GM12878 (cell line): ENCODE data around the gene CLIP2. TPM values are rescaled to one million over a fixed set of nuclear protein-coding genes. Genes with fewer than 3 reads are reported as not detected.
A peak's percentile ranks its signal among the peaks of the same experiment; 100 is the strongest.

Experiments
- CHD4 ChIP-seq: fragments of 200-600 bp; sonication (generic); IDR thresholded peaks from 2 replicates; pipeline ENCODE4 v1.6.1; 2016; ENCODE audit warnings: mild to moderate bottlenecking
- CREM ChIP-seq: IDR thresholded peaks from 2 replicates; pipeline ENCODE4 v1.6.1; 2014; ENCODE audit warnings: antibody characterized with exemption, low read depth
- CUX1 ChIP-seq: IDR thresholded peaks from 2 replicates; pipeline ENCODE4 v1.6.1; 2012; ENCODE audit warnings: improper control_type of control experiment, low read depth, low read length; ENCODE audit not compliant: insufficient replicate concordance
- E2F4 ChIP-seq: IDR thresholded peaks from 2 replicates; pipeline ENCODE4 v1.6.1; 2012; ENCODE audit warnings: low read depth, low read length, improper control_type of control experiment
- EP300 ChIP-seq, 2 experiments: fragments of 150-350 bp in 1 of 2; IDR thresholded peaks; 2 replicates each; pipeline ENCODE4 v1.6.1; 2011 to 2012; ENCODE audit warnings: low read depth in 2 of 2, low read length in 2 of 2, borderline replicate concordance in 1 of 2, improper control_type of control experiment in 1 of 2, inconsistent platforms in 1 of 2; ENCODE audit not compliant: control insufficient read depth in 1 of 2
- EZH2 ChIP-seq: IDR thresholded peaks from 2 replicates; pipeline ENCODE4 v1.6.1; 2012; ENCODE audit warnings: low read depth, mild to moderate bottlenecking, control low read depth, inconsistent platforms, low read length, borderline replicate concordance; ENCODE audit not compliant: control insufficient read depth
- FOXK2 ChIP-seq: fragments of 450-650 bp; IDR thresholded peaks from 2 replicates; pipeline ENCODE4 v1.6.1; 2017; ENCODE audit warnings: mild to moderate bottlenecking, moderate library complexity
- HDGF ChIP-seq: fragments of 450-650 bp; IDR thresholded peaks from 2 replicates; pipeline ENCODE4 v1.6.1; 2016; ENCODE audit warnings: antibody characterized with exemption
- JUNB ChIP-seq: IDR thresholded peaks from 2 replicates; pipeline ENCODE4 v1.6.1; 2016; ENCODE audit warnings: antibody characterized with exemption, mild to moderate bottlenecking
- KAT2A ChIP-seq: conservative IDR thresholded peaks from 2 replicates; pipeline ENCODE4 v1.6.1; 2011; ENCODE audit warnings: low read depth, low read length; ENCODE audit not compliant: control insufficient read depth
- NFIC ChIP-seq: IDR thresholded peaks from 2 replicates; pipeline ENCODE4 v1.6.1; 2012; ENCODE audit warnings: low read depth, mild to moderate bottlenecking, inconsistent platforms, low read length, moderate library complexity
- NFXL1 ChIP-seq: fragments of 450-650 bp; IDR thresholded peaks from 2 replicates; pipeline ENCODE4 v1.6.1; 2017; ENCODE audit warnings: antibody characterized with exemption, mild to moderate bottlenecking, borderline replicate concordance
- NR2F1 ChIP-seq: fragments of 450-650 bp; conservative IDR thresholded peaks from 2 replicates; pipeline ENCODE4 v1.6.1; 2017; ENCODE audit warnings: mild to moderate bottlenecking
- PKNOX1 ChIP-seq: fragments of 450-650 bp; IDR thresholded peaks from 2 replicates; pipeline ENCODE4 v1.6.1; 2016; ENCODE audit warnings: mild to moderate bottlenecking
- SUZ12 ChIP-seq: fragments of 200-600 bp; sonication (generic); IDR thresholded peaks from one replicate; pipeline ENCODE4 v1.6.1; 2018; ENCODE audit warnings: antibody characterized with exemption, mild to moderate bottlenecking; ENCODE audit not compliant: unreplicated experiment
- YBX1 ChIP-seq: fragments of 450-650 bp; IDR thresholded peaks from 2 replicates; pipeline ENCODE4 v1.6.1; 2016; ENCODE audit warnings: antibody characterized with exemption
- ZBTB40 ChIP-seq: fragments of 450-650 bp; IDR thresholded peaks from 2 replicates; pipeline ENCODE4 v1.6.1; 2016; ENCODE audit warnings: mild to moderate bottlenecking, moderate library complexity, borderline replicate concordance
- ZNF207 ChIP-seq: fragments of 450-650 bp; IDR thresholded peaks from 2 replicates; pipeline ENCODE4 v1.6.1; 2014; ENCODE audit warnings: antibody characterized with exemption, mild to moderate bottlenecking, borderline replicate concordance
- polyA plus RNA-seq, 11 experiments: library from polyadenylated mRNA; depleted of rRNA in 4 of 11; unstranded in 6 of 11; stranded (reverse) in 5 of 11; fragments of >200 nt; fragmentation: Nextera tagmentation in 4 of 11; fragmentation: Illumina TruSeq in 1 of 11; extraction: Ambion mirVana in 4 of 11; extraction: Trizol in 1 of 11; gene quantifications; 1 replicate in 1 of 11; 2 replicates in 10 of 11; pipeline versions ENCODE4 v1.2.1 to v1.2.3, GENCODE V29; 2011 to 2016; ENCODE audit warnings: inconsistent platforms in 2 of 11, missing spikeins in 2 of 11, low read depth in 1 of 11
- total RNA-seq, 4 experiments: library from RNA; depleted of rRNA in 3 of 4; stranded (reverse); fragments of >200 nt in 3 of 4; fragmentation: Illumina TruSeq in 1 of 4; extraction: Trizol in 1 of 4; gene quantifications; 2 replicates each; pipeline versions ENCODE4 v1.2.1 to v1.2.3, GENCODE V29; 2013 to 2021

The CLIP2 gene
- total and polyA plus RNA-seq, 10 of the 15 experiments (the other 5 are each of a cell fraction or from before 2014, with no cell fraction given), result 0.26 to 56.3 (median 21.0) TPM

- no peak for TF ChIP-seq SUZ12
- TF ChIP-seq JUNB, result peak; percentile 96
- peak; percentile 79; the same call in 1 of the 2 replicates for TF ChIP-seq EZH2
- peak; percentile 97 for TF ChIP-seq CREM
- peak; percentile 93 for TF ChIP-seq NR2F1
- TF ChIP-seq KAT2A, result no peak
- TF ChIP-seq CUX1, result no peak
- no peak for TF ChIP-seq FOXK2
- TF ChIP-seq NFIC, result peak; percentile 98
- 0 out of 2 replicates have a peak, but pooled peaks have one; percentile 4 for TF ChIP-seq YBX1
- TF ChIP-seq ZBTB40, result no peak
- TF ChIP-seq ZNF207, result 0 out of 2 replicates have a peak, but pooled peaks have one; percentile 21
- TF ChIP-seq NFXL1, result no peak
- TF ChIP-seq CHD4, result 0 out of 2 replicates have a peak, but pooled peaks have one; percentile 82
- TF ChIP-seq E2F4, result no peak
- no peak for TF ChIP-seq HDGF
- TF ChIP-seq PKNOX1, result no peak; the same call in 1 of the 2 replicates
- TF ChIP-seq EP300 (IDR thresholded peaks at IDR 0.05; ENCODE audit: borderline replicate concordance in 1 of 2, control insufficient read depth in 1 of 2, low read depth in 2 of 2, low read length in 2 of 2), result peak; percentile 97 to 99
Observed at GRCh38 chr7:74272305-74273038, 16.7 kb upstream of the CLIP2 start (continued).
